ENCODE results near the gene RTP3.

The RTP3 gene

DNA sequence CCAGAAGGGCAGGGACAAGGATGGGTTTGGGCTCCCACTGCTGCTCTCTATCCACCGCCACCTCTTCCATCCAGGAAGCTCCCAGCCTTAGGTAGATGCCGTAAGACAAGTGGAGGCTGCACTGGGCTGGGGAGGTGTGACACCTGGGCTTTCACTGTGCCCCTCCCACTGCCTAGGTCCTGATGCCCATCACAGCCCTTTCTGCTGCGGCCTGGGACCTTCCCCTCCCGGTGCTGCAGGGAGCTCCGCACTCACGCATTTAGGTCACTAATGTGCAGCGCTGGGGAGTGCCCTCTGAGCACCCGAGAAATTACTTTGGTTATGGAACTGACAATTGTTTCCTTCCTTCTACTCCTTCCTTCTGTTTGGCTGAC is 33.9 kb upstream of the RTP3 start:
- TF ChIP-seq, protein P1, sequence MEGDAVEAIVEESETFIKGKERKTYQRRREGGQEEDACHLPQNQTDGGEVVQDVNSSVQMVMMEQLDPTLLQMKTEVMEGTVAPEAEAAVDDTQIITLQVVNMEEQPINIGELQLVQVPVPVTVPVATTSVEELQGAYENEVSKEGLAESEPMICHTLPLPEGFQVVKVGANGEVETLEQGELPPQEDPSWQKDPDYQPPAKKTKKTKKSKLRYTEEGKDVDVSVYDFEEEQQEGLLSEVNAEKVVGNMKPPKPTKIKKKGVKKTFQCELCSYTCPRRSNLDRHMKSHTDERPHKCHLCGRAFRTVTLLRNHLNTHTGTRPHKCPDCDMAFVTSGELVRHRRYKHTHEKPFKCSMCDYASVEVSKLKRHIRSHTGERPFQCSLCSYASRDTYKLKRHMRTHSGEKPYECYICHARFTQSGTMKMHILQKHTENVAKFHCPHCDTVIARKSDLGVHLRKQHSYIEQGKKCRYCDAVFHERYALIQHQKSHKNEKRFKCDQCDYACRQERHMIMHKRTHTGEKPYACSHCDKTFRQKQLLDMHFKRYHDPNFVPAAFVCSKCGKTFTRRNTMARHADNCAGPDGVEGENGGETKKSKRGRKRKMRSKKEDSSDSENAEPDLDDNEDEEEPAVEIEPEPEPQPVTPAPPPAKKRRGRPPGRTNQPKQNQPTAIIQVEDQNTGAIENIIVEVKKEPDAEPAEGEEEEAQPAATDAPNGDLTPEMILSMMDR (IDR thresholded peaks at IDR 0.05; ENCODE audit: borderline replicate concordance, insufficient read depth, low read depth, low read length), result no peak
- no peak overlapping the region for H3K4me3 ChIP-seq (ENCODE audit: low read depth, low read length)

DNA sequence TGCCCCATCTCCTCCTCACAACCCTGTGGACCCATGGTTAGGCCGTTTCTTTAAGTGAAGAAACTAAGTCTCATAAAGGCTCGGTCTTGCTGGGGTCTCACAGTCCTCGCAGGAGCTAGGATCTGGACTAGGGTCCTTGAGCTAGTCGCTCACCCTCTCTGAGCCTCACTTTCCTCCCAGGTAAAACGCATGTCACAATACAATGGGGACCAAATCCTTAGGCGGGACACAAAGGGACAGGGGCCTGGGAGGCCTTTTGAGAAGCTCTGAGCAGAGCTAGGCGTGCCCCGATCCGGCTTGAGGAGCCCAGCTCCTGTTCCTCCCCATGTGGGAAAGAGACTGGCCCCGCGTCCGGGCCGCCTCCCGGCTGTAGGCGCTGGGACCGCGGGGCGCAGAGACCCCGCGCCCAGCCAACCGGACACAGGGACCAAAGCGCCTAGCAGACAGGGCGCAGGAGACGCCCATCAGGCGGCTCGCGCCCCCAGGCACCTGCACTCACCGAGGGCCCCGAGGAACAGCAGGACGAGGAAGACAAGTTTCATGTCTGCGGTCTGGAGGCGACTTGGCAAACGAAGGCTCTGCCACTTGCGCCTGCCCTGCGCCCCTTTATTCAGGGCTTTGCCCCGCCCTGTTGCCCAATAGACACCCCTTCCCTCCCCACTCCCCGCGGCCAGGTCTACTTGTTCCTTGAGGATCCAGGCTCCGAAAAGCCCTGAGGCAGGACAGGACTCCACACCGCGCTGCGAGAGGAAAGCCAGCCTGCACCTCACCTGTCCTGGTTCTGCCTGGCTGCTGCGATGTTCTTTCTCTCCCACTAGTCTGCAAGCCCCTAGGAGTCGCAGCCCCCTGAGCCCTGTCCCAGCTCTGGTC is 33.2 kb upstream of the RTP3 start, which contains the start of gene LTF:
Gene LTF (minus strand): TSS at position 580 of the 870 bp plus-strand sequence. CDS start 38 bp downstream, at position 542.
- H3K4me3 ChIP-seq (ENCODE audit: low read depth, low read length), result no peak within 1 kb of the TSS
- TF ChIP-seq, protein P1 (IDR thresholded peaks at IDR 0.05; ENCODE audit: borderline replicate concordance, insufficient read depth, low read depth, low read length), result no peak

DNA sequence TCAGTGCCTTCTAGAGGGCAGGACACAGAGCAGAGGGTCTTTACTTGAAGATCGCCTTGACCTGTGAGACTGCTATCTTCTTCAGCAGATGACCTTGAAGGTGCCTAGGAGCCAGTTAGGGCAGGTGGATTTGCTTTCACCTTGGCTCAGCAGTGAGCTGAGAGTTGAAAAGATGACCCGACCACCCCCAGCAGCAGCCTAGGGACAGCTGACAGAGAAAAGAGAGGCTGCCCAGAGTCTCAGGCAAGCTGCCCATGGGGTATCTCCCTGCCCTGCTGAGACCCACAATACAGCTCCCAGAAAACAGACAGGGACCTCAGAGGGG is 32.6 kb upstream of the RTP3 start:
- TF ChIP-seq, protein P1 (IDR thresholded peaks at IDR 0.05; ENCODE audit: borderline replicate concordance, insufficient read depth, low read depth, low read length), result no peak

DNA sequence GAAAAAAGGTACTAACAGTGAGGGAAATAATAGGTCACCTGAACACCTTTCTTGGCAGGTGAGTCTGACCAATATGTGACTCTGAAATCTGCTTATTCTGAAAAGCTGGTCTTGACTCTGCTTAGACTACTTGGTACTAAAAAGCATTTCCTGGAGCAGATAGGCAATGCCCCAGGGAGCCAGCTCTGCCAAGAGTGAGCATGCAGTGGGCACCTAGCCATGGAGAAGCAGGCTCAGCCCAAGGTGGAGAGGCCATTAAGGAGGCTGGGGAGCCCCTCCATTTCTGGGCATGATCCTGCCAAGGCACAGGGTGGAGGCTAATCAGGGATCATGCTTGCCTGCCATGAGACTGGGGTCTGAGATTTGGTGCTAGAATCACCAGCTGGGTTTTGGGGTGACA is 31.5 kb upstream of the RTP3 start:
- TF ChIP-seq, protein P1 (IDR thresholded peaks at IDR 0.05; ENCODE audit: borderline replicate concordance, insufficient read depth, low read depth, low read length), result no peak

More for the DNA sequence above, 32.6 kb upstream of the RTP3 start:
- no peak overlapping the region for H3K4me3 ChIP-seq (ENCODE audit: low read depth, low read length)

DNA sequence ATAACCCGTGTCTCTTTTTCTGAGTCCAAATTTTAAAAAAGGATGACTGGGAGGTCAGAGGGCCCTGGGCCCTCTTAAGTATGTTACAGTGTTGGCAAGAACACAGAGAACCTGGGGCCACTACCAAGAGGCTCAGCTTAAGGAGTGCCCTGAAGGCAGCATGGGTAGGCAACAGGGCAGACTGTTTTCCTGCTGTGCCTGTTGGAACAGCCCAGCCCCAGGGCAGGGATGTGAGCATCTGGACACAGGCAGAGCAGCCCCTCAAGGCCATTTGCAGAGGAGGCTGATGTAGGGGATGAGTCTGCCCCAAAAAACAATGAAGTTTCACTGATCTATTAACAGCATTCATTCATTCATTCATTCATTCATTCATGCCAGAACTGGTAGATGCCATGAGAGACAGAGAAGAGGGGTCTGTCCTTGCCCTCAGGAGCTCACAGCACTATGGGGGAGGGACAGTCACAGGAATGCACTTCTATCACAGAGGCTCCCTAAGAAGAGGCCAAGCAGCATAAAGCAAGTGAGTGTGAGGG is 30.8 kb upstream of the RTP3 start:
- H3K4me3 ChIP-seq (ENCODE audit: low read depth, low read length), result no peak overlapping the region
- TF ChIP-seq, protein P1 (IDR thresholded peaks at IDR 0.05; ENCODE audit: borderline replicate concordance, insufficient read depth, low read depth, low read length), result no peak

More for the DNA sequence above, 31.5 kb upstream of the RTP3 start:
- no peak overlapping the region for H3K4me3 ChIP-seq (ENCODE audit: low read depth, low read length)

DNA sequence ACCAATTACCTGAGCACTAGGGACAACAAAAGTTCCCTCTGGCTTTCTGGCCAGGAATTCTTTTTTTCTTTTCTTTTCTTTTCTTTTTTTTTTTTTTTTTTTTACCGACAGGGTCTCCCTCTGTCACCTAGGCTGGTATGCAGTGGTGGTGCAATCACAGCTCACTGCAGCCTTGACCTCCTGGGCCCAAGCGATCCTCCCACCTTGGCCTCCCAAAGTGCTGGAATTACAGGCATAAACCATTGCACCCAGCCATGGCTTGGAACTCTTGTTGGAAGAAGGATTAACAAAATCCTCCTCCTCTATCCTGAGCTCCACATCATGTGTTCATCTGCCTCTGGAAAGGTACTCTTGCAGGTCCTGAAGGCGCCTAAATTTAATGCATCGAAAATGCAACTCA is 30.2 kb upstream of the RTP3 start:
- H3K4me3 ChIP-seq (ENCODE audit: low read depth, low read length), result no peak overlapping the region
- TF ChIP-seq, protein P1 (IDR thresholded peaks at IDR 0.05; ENCODE audit: borderline replicate concordance, insufficient read depth, low read depth, low read length), result no peak

Measured in GM12875 (cell line).